IMR-90 (cell line): Measurements from ENCODE around the gene ADCY9.

Experiments
- CEBPB ChIP-seq: IDR thresholded peaks from 2 replicates; pipeline ENCODE4 v1.6.1; 2012; ENCODE audit warnings: low read depth, low read length, improper control_type of control experiment
- CHD1 ChIP-seq: IDR thresholded peaks from 2 replicates; pipeline ENCODE4 v1.6.1; 2012; ENCODE audit warnings: low read depth, low read length, improper control_type of control experiment
- CTCF ChIP-seq: conservative IDR thresholded peaks from 2 replicates; pipeline ENCODE4 v1.5.1; 2012; ENCODE audit warnings: mild to moderate bottlenecking, low read depth, low read length, improper control_type of control experiment
- POLR2A ChIP-seq: IDR thresholded peaks from 2 replicates; pipeline ENCODE4 v1.6.1; 2012; ENCODE audit warnings: mild to moderate bottlenecking, low read depth, low read length
- SMC3 ChIP-seq: fragments of 150-350 bp; IDR thresholded peaks from 2 replicates; pipeline ENCODE4 v1.6.1; 2016; ENCODE audit warnings: low read depth, mild to moderate bottlenecking, antibody characterized with exemption, low read length, moderate library complexity

- no peak for TF ChIP-seq SMC3
- no peak for TF ChIP-seq POLR2A
- TF ChIP-seq CHD1, result no peak
- no peak for TF ChIP-seq CEBPB
- TF ChIP-seq CTCF, result no peak
Observed at GRCh38 chr16:3920206-3920605, 196.0 kb downstream of the ADCY9 start.
